ENCODE results near the gene STXBP1.

DNA sequence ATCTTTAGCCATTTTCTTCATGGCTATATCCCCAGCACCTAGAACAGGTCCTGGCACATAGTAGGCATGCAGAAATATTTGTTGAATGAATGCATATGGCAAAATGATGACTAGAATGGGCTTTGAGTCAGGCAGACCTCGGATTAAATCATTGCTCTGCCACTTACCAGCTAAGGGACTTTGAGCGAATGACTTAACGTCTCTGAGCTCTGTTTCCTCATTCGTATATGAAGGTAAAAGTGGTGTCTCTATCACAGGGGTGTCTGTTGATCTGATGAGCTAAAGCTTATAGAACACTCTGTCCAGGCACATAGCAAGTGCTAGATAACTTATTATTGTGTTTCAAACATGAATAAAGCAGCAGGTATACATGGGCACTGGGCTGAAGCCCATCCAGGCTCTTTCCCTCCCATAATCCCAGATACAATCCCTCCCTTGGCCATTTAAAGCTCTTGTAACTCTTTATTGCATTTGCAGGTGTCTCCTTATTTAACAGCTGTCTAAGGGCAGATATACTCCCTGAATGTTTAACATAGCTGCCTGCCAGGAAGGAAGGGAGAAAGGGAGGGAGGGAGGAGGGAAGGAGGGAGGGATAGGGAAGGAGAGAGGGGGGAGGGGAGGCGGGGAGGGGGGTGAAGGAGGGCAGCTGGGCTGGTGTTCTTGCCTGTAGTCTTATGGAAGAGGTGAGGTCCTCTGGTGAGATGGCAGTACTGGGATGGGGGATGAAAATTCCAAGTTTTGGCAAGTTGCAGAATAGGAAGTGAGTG is 23.2 kb upstream of the STXBP1 start:
- TF ChIP-seq, protein P1, sequence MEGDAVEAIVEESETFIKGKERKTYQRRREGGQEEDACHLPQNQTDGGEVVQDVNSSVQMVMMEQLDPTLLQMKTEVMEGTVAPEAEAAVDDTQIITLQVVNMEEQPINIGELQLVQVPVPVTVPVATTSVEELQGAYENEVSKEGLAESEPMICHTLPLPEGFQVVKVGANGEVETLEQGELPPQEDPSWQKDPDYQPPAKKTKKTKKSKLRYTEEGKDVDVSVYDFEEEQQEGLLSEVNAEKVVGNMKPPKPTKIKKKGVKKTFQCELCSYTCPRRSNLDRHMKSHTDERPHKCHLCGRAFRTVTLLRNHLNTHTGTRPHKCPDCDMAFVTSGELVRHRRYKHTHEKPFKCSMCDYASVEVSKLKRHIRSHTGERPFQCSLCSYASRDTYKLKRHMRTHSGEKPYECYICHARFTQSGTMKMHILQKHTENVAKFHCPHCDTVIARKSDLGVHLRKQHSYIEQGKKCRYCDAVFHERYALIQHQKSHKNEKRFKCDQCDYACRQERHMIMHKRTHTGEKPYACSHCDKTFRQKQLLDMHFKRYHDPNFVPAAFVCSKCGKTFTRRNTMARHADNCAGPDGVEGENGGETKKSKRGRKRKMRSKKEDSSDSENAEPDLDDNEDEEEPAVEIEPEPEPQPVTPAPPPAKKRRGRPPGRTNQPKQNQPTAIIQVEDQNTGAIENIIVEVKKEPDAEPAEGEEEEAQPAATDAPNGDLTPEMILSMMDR (IDR thresholded peaks at IDR 0.05), result no peak
- no peak for TF ChIP-seq TP53 (CRISPR knock-in tag; IDR thresholded peaks at IDR 0.05)
